HK-2 (cell line): Measurements from ENCODE around the gene KRT15.
"Not testable (repeated sequence)": the region's sequence is repeated elsewhere in the genome, so short reads cannot be mapped to it uniquely, and the experiment has no call there.

Source experiments
- DNase-seq: peaks from one replicate; pipeline ENCODE4 v3.0.0-alpha.2; 2018; ENCODE audit not compliant: unreplicated experiment

Gene KRT15

DNA sequence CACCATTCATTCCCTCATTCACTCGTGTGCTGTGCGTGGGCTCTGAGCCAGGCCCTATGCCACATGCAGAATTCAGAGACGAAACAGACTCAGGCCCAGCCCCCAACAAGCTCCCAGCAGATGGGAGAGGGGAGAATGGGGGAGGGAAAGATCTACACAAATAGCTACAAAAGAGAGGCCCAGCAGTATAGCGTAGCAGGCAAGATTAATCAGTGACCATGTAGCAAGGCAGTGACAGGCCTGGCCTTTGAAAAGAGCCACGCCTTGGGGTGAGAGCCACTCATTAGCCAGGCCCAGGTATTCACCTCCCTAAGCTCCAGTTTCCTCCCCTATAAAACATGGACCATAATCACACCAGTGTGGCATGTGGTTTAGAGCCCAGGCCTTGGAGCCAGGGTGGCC, 25.8 kb upstream of the KRT15 start:
- no peak for DNase-seq

DNA sequence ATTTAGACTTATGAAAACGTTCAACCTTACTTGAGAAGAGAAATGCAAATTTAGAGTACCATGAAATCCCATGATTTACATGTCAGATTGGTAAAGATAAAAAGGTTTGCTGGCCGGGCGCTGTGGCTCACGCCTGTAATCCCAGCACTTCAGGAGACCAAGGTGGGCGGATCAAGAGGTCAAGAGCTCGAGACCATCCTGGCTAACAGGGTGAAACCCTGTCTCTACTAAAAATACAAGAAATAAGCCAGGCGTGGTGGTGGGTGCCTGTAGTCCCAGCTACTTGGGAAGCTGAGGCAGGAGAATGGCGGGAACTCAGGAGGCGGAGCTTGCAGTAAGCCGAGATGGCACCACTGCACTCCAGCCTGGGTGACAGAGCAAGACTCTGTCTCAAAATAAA, 24.1 kb upstream of the KRT15 start:
- DNase-seq: not testable (repeated sequence)

DNA sequence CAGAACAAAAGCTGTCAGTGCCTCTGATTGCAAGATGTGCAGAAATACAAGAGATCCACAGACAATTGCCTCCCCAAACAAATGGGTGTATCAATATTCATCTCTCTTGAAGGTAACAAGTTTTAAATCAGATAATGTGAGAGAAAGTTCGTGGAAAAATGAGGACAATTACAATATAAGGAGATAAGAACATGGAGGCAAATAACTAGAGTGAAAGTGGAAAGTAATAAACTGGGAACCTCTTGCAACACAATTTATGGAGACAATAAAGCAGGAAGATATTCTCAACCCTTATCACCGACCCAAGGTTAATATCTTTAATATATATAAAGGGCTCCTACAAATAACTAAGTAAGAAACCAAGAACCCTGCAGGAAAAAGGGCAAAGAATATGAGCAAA, 23.7 kb upstream of the KRT15 start:
- DNase-seq: no peak

DNA sequence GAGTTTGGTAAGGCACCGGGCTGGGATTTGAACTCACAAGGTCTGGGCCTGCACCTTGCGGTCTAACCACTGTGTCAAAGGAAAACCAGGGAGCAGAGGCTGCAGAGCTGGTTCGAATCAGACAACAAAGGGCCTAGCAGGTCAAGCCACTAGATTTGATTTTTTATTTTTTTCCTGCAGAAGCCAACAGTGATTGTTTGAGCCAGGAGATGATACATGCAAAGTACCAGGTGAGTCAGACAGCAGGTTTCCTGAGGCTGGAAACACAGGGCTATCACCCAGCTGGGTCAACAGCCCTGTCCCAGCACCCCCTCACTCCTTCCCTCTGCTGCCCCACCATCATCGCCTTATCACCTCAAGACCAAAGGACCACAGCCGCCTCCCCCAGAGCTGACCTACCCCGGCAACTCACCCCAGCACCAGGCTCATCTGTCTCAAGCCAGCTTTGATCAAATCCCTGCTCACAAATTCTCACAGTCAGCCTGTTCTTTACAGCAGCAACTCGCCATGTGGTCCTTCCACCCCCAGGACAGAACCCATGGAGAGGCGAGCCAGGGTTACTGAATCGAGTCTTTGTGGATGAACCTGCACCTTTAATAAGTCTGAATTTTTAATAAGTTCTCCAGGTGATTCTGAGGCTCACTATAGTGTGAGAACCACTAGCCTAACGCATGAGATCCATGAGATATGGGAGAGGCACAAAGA, 22.4 kb upstream of the KRT15 start:
- no peak for DNase-seq

DNA sequence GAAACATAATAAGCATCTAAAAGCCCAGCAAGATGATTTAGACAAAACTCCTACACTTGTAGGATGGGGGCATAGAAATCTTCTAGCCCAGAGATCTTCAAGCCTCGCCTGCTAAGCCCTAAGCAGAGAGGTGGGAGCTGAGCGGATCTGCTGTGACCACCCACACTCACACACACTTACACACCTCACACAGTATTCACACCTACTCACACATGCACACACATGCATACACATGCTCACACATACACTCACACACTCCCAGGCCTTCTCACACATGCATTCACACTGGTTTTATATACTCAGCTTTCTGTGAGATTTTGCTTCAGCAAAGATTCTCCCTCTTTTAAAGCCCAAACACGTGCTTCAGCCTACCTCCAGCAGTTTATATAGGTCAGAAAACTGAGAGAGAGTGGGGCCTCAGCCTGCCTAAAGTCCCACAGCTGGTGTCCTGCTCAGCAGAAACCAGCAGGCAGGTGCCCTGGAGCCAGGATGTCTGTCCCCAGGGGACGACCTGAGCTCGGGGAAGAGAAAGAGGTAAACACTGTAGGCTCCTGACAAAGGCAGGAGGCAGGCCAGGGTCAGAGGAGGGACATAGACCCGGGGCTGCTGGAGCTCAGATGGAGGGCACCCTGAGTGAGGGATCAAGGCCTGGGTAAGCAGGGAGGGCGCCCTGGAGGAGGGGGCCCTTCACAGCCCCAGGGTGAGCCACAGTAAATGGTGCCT, 21.4 kb upstream of the KRT15 start:
- DNase-seq: no peak

DNA sequence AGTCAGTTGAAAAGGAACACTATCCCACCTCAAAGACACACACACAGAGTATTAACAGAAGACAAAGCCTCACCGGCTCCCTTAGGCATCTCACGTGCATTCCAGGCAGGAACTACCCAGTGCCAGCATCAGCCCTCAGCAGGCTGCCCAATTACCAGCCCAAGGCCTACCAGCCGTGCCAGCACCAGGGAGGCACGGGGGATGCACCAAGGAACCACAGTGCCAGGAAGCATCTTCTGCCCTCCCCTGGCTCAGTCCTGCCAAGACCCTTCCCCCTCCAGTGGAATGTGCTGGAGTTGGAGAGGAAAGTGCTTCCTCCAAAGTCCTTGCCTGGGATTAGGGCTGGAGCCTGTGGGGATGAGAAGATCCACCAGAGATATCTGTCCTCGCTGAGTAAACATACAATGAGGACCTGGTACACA, 20.4 kb upstream of the KRT15 start:
- no peak for DNase-seq

DNA sequence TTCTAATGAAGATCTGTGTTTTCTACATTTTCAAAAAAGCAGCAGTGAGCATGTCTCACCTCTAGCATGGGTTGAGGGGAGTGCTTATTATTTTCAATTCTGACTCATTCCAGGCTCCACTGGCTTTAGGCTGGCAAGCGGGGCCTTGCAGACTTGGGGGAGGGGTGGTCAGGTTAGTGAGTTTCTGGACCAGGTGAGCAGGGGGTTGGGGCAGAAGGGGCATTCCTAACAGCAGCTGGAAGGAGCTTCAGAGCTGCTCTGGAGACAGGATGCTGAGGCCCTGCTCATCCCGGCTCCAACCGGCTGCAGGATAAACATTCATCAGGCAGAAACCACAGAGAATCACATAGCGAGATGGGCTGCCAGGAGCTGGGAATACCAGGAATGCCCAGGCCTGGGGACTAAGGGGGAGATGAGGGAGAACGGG, 19.9 kb upstream of the KRT15 start:
- DNase-seq: peak; percentile 60

DNA sequence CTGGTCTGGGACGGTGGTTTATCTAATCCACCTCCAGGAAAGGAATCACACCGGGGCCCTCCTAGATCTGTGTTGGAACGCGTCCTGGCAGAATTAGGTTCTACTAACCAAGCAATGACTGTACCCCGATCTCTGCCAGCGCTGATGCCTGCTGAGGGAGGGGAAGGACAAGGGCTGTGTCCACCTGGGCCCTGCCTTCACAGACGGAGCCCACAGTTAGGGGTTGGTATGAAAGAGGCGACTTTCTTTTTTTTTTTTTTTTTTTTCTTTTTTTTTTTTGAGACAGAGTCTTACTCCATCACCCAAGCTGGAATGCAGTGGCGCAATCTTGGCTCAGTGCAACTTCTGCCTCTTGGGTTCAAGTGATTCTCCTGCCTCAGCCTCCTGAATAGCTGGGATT, 19.3 kb upstream of the KRT15 start:
- DNase-seq: no peak

DNA sequence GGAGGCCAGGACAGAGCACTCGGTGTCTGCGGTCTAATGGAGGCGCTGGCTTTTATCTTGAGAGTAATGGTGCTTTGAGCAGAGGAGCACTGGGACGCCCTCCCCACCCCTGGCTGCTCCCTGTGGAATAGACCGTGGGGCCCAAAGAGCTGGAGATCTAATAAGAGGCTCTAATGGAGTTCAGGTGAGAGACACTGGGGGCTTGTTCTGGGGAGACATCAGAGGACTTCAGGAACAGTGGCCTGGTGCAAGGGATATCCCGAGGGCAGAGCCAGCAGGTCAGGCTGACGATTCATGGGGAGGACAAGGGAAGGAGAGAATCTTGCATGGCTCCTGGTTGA, 18.9 kb upstream of the KRT15 start:
- no peak for DNase-seq

DNA sequence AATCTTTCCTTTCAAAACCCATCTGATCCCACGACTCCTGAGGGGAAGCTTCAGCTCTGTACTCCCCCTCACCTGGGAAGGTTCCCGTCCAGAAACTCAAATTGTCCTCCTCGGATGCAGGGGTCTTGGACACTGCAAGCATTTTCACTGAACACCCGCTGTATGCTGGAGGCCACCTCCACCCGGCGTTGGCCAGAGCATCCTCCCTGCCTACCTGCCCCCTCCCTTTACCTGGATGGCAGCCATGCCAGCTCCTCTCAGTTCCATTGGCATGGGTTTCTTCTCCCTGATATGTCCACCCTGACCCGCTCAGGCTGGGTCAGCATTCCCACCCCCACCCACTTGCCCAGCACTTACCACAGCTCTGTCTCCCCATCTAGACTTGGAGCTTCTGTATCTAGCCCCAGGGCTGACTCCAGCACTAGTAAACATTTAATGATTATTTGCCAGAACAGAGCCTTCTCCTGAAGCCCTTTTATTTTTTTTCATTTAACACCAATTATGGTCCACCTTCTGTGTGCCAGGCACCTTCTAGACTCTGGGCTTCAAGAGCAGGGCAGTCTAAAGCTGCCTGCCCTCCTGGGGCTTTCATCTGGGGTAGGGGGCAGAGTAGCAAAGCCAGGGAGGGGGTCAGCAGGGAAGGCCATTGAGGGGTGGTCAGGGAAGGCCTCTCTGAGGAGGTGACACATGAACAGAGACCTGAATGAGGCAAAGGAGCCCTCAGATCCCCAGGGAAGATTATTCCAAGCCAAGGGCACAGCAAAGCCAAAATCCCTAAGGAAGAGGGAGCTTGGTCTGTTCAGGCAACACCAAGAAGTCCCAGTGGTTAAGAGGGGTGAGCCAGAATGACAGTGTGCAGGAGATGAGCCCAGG, 18.3 kb upstream of the KRT15 start:
- no peak for DNase-seq

DNA sequence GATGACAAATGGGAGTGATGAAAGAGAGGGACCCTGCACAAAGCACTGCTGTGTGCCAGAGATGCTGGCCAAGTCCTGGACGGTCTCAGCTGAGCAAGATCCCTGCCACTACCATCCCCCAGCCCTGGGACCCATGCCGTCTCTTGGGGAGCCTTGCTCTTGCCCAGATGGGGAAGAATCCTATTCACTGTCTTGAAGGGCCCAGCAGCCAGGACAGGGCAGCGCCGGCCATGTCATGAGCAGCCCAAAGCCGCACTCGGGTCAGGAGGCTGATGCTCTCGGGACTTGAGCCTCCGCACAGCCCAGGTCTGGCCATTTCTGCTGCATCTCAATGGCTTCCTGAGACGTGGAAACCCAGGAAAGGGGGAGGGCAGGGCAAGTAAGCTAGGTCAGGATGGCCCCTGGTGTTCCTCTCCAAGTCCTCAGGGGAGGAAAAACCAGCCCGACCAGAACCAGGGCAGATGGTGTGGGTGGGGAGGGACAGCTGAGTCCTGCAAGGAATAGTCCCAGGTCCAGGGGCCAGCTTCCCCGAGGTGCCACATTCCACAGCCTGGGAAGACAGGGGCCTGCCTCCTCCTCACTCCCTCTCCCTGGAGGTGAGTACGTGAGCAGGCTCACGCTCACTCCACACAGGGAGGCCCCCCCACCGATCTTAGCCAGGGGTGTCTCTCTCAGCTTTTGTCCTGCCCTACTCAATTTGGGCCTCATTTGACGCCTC, 17.2 kb upstream of the KRT15 start:
- no peak for DNase-seq

DNA sequence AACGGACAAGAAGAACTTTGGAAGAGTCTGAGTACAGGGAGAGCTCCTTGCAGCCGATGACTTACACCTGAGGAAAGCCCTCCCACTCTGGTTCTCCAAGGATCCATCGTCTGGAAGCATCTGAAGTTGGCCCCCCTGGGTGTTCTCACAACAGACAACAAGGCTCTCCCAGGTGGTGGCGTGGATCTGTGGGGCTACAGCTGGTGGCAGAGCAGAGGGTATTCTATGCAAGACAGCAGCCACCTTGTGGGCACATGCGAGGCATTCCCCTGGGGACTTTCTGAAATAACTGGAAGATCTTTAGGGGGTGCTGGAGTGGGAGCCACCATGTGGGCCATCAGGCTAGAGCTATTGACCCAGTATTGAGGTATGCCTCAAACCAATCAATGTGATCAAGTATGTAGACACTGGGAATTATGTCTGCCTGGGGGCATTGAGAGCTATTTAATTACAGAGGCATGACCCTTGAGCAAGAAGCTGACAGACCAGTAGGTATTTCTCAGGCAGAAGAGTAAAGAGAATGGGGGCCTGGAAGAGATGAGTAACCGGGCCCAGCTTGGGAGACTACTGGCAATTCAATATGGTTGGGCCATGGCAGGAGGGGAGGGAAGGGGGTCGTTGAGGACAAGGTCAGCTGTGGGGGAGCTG, 16.3 kb upstream of the KRT15 start:
- no peak for DNase-seq

DNA sequence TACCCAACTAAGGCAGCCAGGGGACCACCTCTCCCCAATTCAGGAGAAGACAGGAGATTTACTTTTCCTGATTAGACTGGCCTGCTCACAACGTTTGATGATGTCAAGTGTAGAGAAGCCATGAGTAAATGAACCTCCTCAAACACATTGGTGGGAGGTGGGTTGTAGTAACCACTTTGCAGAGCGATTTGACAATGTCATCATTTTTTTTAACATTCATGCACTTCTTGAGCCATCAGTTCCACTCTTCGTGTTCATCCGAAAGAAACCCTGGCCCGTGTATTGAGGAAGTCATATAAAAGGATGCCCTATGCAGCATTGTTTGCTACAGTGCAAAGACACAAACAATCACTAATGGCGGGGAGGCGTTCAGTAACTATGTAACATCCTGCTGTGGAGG, 14.9 kb upstream of the KRT15 start:
- DNase-seq: no peak

DNA sequence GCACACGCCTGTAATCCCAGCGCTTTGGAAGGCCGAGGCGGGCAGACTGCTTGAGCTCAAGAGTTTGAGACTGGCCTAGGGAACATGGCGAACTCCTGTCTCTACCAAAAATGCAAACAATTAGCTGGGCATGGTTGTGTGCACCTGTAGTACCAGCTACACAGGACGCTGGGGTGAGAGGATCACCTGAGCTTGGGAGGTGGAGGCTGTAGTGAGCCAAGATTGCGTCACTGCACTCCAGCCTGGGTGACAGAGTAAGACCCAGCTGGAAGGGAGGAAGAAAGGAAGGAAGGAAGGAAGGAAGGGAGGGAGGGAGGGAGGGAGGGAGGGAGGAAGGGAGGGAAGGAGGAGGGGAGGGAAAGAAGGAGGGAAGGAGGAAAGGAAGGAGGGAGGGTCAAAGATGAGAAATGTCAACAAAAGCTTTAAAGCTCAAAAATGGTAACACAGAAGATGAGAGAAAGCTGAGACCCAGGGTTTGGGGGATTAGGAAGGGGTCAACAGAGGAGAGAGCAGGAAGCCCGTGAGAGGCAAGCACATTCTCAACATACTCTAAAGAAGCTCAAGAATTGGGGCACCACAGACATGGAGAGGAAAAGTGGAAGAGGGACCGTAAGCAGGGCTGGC, 14.4 kb upstream of the KRT15 start:
- DNase-seq: no peak

DNA sequence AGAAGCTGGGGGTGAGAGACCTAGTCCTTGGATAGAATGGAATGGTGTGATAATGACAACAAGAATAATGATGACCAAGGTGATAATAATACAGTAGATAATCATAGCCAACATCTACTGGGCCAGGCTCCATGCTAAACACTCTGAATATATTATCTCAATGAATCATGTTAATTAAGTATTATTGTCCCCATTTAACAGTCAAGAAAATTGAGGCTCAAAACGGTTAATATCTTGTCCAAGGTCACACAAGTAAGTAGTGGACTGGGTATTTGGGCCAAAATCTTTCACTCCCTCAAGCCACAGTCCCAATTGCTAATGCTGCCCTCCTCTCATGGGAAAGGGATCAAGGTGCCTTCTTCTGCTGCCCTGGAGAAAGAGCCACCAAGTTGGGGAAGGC, 13.3 kb upstream of the KRT15 start:
- no peak for DNase-seq

DNA sequence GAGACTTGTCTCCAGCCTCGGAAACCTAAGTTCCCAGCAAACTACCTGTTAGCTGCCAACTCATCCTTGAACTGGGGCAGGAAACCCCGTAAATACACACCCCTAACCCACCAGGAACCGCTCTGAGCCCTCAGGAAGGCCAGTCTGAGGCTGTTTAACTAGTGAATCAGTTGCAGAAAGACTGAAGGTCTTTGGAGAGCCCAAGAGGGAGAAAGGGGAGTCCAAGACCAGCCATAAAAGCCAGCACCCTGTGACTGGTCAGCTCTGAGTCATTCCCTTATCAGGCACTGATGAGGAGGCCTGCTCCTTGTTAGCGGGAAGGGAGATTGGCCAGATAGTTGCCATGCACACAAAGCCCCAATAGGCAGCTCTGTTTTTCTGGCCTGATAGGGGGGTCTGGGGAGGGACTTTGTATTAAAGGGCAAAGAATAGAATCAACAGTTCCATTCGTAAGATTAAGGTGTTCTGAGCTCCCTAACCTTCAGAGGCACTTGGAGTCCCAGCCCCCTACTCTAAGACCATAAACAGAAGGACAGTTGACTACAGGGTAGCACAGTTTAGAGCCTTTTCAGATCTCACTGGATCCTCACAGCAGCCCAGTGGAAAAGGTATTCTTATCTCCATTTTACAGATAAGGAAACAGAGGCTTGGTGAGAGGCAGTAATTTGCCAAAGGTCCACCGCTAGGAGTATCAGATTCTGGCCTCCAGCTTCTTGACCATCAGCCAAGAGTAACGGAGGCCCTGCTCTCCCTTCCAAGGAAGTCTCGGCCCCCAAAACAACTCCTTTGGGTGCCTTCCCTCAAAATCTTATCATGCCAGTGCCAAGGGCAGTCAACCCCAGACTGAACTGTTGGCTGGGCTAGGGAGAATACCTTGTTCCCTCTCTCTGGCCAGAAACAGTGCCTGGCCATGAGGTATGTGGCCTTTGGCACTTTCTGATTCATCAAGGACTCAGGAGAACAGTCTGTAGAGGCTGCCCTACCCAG, 11.7 kb upstream of the KRT15 start:
- DNase-seq: peak; percentile 74

DNA sequence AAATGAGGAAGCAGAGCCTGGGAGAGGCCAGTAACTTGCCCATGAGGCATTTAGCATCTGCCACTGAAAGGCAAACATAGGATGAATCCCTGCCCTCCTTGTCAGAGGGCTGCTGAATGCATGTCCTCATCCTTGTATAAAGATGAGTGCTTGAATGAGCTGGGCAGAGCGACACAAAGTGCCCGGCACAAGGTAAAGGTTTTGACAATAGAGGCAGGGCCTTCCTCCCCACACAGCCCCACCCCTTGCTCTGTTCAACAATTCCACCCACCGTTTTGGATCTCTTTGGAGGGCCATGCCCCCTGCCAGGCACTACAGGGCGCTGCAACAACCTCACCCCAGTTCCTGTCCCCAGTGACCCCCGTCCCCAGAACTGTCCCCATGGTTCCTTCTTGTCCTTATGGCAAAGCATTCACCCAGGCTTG, 10.8 kb upstream of the KRT15 start:
- DNase-seq: no peak

DNA sequence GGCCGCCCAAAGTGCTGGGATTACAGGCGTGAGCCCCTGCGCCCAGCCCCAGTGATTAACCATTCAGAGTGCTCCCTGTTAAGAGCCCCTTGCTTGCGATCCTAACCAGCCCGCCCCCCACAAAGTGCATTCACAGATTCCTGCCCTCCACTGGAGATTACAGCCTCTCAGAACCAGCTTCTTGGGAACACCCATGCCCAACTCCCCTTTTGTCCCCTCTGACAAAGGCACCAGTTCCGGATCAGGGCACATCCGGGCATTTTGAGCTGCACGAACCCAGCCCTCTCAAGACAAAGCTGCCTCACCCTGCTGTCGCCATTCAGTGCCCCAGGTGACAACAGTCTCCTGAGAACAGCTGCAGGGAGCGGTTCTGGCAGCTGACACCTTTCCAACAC, 10.3 kb upstream of the KRT15 start:
- no peak for DNase-seq

DNA sequence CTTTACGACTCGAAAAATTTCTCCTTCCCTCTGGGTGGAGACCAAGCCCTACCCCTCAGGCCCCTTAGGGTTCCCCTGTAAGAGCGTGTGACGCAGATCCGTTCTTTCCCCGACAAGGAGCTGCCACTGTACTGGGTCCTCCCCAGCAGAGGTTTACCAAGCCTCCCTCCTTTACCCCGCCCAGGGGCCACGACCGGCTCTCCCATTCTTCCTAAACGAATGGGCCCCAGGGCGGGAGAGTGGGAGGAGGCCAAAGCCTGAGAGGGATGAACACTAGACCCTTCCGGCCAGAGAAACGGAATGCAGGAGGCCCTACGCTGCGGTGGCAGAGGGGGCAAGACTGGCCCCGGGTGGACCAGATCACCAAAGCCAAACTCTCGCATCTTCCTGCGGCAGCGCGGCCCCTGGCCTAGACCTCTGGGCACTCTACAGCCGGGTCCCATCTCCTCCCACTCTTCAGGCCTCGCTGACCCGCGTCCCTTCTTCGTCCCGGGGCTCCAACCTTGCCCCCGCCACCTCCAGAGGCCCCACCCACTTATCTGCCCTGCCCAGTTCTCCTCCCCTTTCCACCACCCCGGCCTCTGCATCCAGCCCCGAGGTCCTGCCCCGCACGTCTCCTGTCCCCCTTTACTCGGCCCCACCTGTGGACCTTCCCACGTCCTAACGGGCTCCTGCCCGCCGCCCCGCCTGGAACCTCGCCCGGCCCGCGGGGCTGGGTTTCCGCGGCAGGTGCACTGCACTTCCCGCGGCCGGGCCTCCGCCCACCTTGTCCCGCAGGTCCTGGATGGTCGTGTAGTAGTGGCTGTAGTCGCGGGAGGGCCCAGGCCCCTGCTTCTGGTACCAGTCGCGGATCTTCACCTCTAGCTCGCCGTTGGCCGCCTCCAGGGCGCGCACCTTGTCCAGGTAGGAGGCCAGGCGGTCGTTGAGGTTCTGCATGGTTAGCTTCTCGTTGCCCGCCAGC, 8.7 kb upstream of the KRT15 start:
- DNase-seq: no peak
